Endodermal cell (in vitro differentiated cells): ENCODE results near the gene SHISA9. TPM values are rescaled to one million over a fixed set of nuclear protein-coding genes. Genes with fewer than 3 reads are reported as not detected.

ENCODE experiments used
- DNase-seq: peaks from one replicate; pipeline ENCODE4 v3.0.0-alpha.2; 2017
- H3K27ac ChIP-seq: 2 replicates; pipeline ENCODE4 v1.5.1; 2013; ENCODE audit warnings: mild to moderate bottlenecking, low read depth, low read length, moderate library complexity
- H3K27me3 ChIP-seq: 2 replicates; pipeline ENCODE4 v1.6.1; 2013; ENCODE audit warnings: mild to moderate bottlenecking, low read length, moderate library complexity; ENCODE audit not compliant: insufficient read depth, control insufficient read depth, poor library complexity, severe bottlenecking
- H3K36me3 ChIP-seq: 2 replicates; pipeline ENCODE4 v1.7.0; 2013; ENCODE audit warnings: mild to moderate bottlenecking, low read length, moderate library complexity; ENCODE audit not compliant: control insufficient read depth, insufficient read depth
- H3K4me1 ChIP-seq: one replicate; pipeline ENCODE4 v1.7.0; 2013; ENCODE audit warnings: low read length; ENCODE audit not compliant: control insufficient read depth, insufficient read depth
- H3K4me3 ChIP-seq: 2 replicates; pipeline ENCODE4 v1.5.1; 2013; ENCODE audit warnings: mild to moderate bottlenecking, low read length, moderate library complexity
- H3K9ac ChIP-seq: 2 replicates; pipeline ENCODE4 v1.6.1; 2013; ENCODE audit warnings: mild to moderate bottlenecking, low read length, moderate library complexity; ENCODE audit not compliant: poor library complexity, severe bottlenecking; ENCODE audit errors: extremely low read depth
- H3K9me3 ChIP-seq: 2 replicates; pipeline ENCODE4 v1.6.1; 2013; ENCODE audit warnings: mild to moderate bottlenecking, low read length, moderate library complexity; ENCODE audit not compliant: control insufficient read depth
- H3K27ac Mint-ChIP-seq: 2 replicates; pipeline ENCODE4 v1.8.0; 2020; ENCODE audit warnings: mixed read lengths
- H3K27me3 Mint-ChIP-seq: 2 replicates; pipeline ENCODE4 v1.8.0; 2021; ENCODE audit warnings: mild to moderate bottlenecking, mixed read lengths; ENCODE audit not compliant: insufficient read depth
- H3K36me3 Mint-ChIP-seq: 2 replicates; pipeline ENCODE4 v1.8.0; 2020; ENCODE audit warnings: low read depth, mixed read lengths
- H3K4me1 Mint-ChIP-seq: 2 replicates; pipeline ENCODE4 v1.8.0; 2020; ENCODE audit warnings: mixed read lengths
- H3K4me3 Mint-ChIP-seq: 2 replicates; pipeline ENCODE4 v1.8.0; 2020; ENCODE audit warnings: mild to moderate bottlenecking, moderate library complexity, mixed read lengths
- H3K9me3 Mint-ChIP-seq: 2 replicates; pipeline ENCODE4 v1.8.0; 2020; ENCODE audit warnings: mild to moderate bottlenecking, mixed read lengths
- WGBS, 2 experiments: methylation state at CpG; one replicate each; pipeline versions ENCODE4 v1.1.5 to v1.1.7; 2013; ENCODE audit warnings: missing lambda C conversion rate in 2 of 2, mixed read lengths in 1 of 2; ENCODE audit not compliant: insufficient coverage in 1 of 2, insufficient read length in 1 of 2; 5-methylcytosine and 5-hydroxymethylcytosine counted together
- total RNA-seq, 2 donors: library from RNA; stranded (reverse); fragmentation: NEBNext Ultra II Directional in 1 of 2; extraction: Animal tissue kit (Norgen Biotek cat#: 25700) in 1 of 2; gene quantifications; 2 replicates in 1 of 2; 3 replicates in 1 of 2; pipeline ENCODE4 v1.2.1, GENCODE V29; 2021
- TF ChIP-seq, protein P1 (sequence below): fragments of 200-600 bp; sonication (generic); conservative IDR thresholded peaks from 2 replicates; pipeline ENCODE4 v1.5.0; 2021; ENCODE audit warnings: antibody characterized with exemption, mild to moderate bottlenecking

The SHISA9 gene
- total RNA-seq, 2 donors from 2014 or later, result 5.2 to 27.8 TPM

DNA sequence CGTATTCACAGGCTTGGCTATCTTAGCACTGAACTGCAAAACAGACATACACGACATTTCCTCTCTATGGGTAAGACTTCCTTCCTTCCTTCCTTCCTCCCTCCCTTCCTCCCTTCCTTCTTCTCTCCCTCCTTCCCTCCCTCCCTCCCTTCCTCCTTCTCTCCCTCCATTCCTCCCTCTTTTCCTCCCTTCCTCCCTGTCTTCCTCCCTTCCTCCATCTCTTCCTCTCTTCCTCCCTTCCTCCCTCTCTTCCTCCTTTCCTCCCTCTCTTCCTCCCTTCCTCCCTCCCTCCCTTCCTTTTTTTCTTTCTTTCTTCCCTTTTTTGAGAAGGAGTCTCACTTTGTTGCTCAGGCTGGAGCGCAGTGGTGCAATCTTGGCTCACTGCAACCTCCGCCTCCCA, 22.4 kb upstream of the SHISA9 start:
- Histone ChIP-seq H3K9me3 (no peaks in the 10 kb centered on the region), H3K4me1 (no peaks in the 10 kb centered on the region), H3K27ac (no peak overlapping the region), H3K36me3 (no peaks in the 10 kb centered on the region), H3K27me3 (no peaks in the 10 kb centered on the region), H3K9ac (no peak overlapping the region), H3K4me3 (no peak overlapping the region)
- DNase-seq, result no peak
- H3K27ac Mint-ChIP-seq, result no peak overlapping the region
- WGBS, 2 experiments, result 81 to 95% methylated on average over 2 to 4 of the region's 4 CpGs
- H3K4me1 Mint-ChIP-seq, result no peaks in the 10 kb centered on the region
- peaks cover 14% of the 10 kb centered on the region for H3K9me3 Mint-ChIP-seq
- no peak overlapping the region for H3K4me3 Mint-ChIP-seq
- no peaks in the 10 kb centered on the region for H3K36me3 Mint-ChIP-seq
- peaks cover 2% of the 10 kb centered on the region for H3K27me3 Mint-ChIP-seq
- TF ChIP-seq, protein P1, sequence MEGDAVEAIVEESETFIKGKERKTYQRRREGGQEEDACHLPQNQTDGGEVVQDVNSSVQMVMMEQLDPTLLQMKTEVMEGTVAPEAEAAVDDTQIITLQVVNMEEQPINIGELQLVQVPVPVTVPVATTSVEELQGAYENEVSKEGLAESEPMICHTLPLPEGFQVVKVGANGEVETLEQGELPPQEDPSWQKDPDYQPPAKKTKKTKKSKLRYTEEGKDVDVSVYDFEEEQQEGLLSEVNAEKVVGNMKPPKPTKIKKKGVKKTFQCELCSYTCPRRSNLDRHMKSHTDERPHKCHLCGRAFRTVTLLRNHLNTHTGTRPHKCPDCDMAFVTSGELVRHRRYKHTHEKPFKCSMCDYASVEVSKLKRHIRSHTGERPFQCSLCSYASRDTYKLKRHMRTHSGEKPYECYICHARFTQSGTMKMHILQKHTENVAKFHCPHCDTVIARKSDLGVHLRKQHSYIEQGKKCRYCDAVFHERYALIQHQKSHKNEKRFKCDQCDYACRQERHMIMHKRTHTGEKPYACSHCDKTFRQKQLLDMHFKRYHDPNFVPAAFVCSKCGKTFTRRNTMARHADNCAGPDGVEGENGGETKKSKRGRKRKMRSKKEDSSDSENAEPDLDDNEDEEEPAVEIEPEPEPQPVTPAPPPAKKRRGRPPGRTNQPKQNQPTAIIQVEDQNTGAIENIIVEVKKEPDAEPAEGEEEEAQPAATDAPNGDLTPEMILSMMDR, result no peak

DNA sequence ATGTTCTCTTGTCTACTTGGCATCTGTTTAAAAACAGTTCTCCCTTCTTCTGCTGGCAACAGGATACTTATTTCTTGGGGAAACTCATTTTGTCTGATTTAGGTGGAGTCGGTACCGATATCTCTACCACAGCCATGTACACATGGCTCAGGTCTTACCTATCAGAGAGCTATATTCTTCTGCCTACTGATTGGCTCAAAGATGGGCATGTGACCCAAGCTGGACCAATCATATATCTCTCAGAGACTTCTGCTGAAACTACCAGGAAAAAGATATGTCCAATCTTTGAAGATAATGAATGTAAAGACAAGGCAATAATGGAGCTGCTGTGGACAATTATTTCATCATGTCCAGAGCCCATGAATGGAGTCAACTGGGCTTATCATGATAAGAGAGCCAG, 21.6 kb upstream of the SHISA9 start:
- Histone ChIP-seq H3K4me3 (no peak overlapping the region), H3K36me3 (no peaks in the 10 kb centered on the region), H3K27ac (no peak overlapping the region), H3K4me1 (no peaks in the 10 kb centered on the region), H3K9ac (no peak overlapping the region), H3K9me3 (no peaks in the 10 kb centered on the region), H3K27me3 (no peaks in the 10 kb centered on the region)
- no peaks in the 10 kb centered on the region for H3K36me3 Mint-ChIP-seq
- no peak overlapping the region for H3K27ac Mint-ChIP-seq
- H3K4me3 Mint-ChIP-seq, result no peak overlapping the region
- WGBS, 2 experiments, result 92 to 95% methylated on average over 2 of the region's 2 CpGs
- H3K9me3 Mint-ChIP-seq, result peaks cover 14% of the 10 kb centered on the region
- no peak for DNase-seq
- peaks cover 2% of the 10 kb centered on the region for H3K27me3 Mint-ChIP-seq
- no peaks in the 10 kb centered on the region for H3K4me1 Mint-ChIP-seq
- TF ChIP-seq, protein P1, result no peak

- Histone ChIP-seq H3K4me3 (no peak overlapping the region), H3K9me3 (no peaks in the 10 kb centered on the region), H3K27me3 (no peaks in the 10 kb centered on the region), H3K9ac (no peak overlapping the region), H3K4me1 (no peaks in the 10 kb centered on the region), H3K36me3 (no peaks in the 10 kb centered on the region), H3K27ac (no peak overlapping the region)
- DNase-seq, result no peak
- no peaks in the 10 kb centered on the region for H3K4me1 Mint-ChIP-seq
- peaks cover 14% of the 10 kb centered on the region for H3K9me3 Mint-ChIP-seq
- no peak overlapping the region for H3K27ac Mint-ChIP-seq
- H3K27me3 Mint-ChIP-seq, result peaks cover 2% of the 10 kb centered on the region
- 79 to 85% methylated on average over 2 to 3 of the region's 3 CpGs for WGBS, 2 experiments
- TF ChIP-seq, protein P1, result no peak
- no peaks in the 10 kb centered on the region for H3K36me3 Mint-ChIP-seq
- H3K4me3 Mint-ChIP-seq, result no peak overlapping the region
These were observed 20.2 kb upstream of the SHISA9 start for GRCh38 chr16:12881182-12881581.
